PC-9 (cell line): Measurements from ENCODE around the gene COL4A1. TPM values are rescaled to one million over a fixed set of nuclear protein-coding genes. Genes with fewer than 3 reads are reported as not detected.

ENCODE experiments used
- BruUV-seq: library from RNA; stranded (reverse); fragments of 400-500 nt; replicated peaks from 2 replicates; lab custom pipeline; 2021; lab: Mats Ljungman, UMichigan
- CTCF ChIA-PET: fragments of 300-600 bp; sonication (Branson Sonifier 250); formaldehyde crosslinking; loops from one replicate; lab custom pipeline; 2022; ENCODE audit warnings: antibody characterized with exemption; lab: Charles Lee
- POLR2A ChIA-PET: fragments of 300-600 bp; sonication (Branson Sonifier 250); formaldehyde crosslinking; loops from one replicate; lab custom pipeline; 2022; ENCODE audit warnings: antibody characterized with exemption; ENCODE audit not compliant: unreplicated experiment; lab: Charles Lee
- DNase-seq, 2 experiments: peaks; one replicate each; pipeline versions ENCODE4 v3.0.0 to v3.0.0-alpha.2; 2015 to 2022; ENCODE audit warnings: mixed read lengths in 1 of 2
- H2AFZ ChIP-seq: fragments of 200-600 bp; sonication (generic); 2 replicates; pipeline ENCODE4 v1.8.1; 2017; ENCODE audit warnings: antibody characterized with exemption
- H3F3A ChIP-seq: fragments of 200-600 bp; sonication (generic); 2 replicates; pipeline ENCODE4 v1.8.1; 2017; ENCODE audit warnings: antibody characterized with exemption, mild to moderate bottlenecking, low read depth; ENCODE audit not compliant: insufficient read depth
- H3K27ac ChIP-seq: fragments of 200-600 bp; sonication (generic); 2 replicates; pipeline ENCODE4 v1.6.1; 2016; ENCODE audit warnings: mixed run types
- H3K27me3 ChIP-seq: fragments of 200-600 bp; sonication (generic); 2 replicates; pipeline ENCODE4 v1.6.1; 2016; ENCODE audit warnings: low read depth, mixed run types; ENCODE audit not compliant: insufficient read depth
- H3K36me3 ChIP-seq: fragments of 200-600 bp; sonication (generic); 2 replicates; pipeline ENCODE4 v1.6.1; 2016; ENCODE audit warnings: low read depth, mixed run types
- H3K4me1 ChIP-seq: fragments of 200-600 bp; sonication (generic); replicated peaks from 2 replicates; pipeline ENCODE4 v1.6.1; 2016; ENCODE audit warnings: mixed run types; ENCODE audit not compliant: insufficient read depth
- H3K4me2 ChIP-seq: fragments of 200-600 bp; sonication (generic); 2 replicates; pipeline ENCODE4 v1.6.1; 2017; ENCODE audit warnings: mixed run types
- H3K4me3 ChIP-seq: fragments of 200-600 bp; sonication (generic); 2 replicates; pipeline ENCODE4 v1.6.1; 2016; ENCODE audit warnings: mixed run types
- H3K79me2 ChIP-seq: fragments of 200-600 bp; sonication (generic); 2 replicates; pipeline ENCODE4 v1.6.1; 2017; ENCODE audit warnings: low read depth, mixed run types
- H3K9me2 ChIP-seq: fragments of 200-600 bp; sonication (generic); 2 replicates; pipeline ENCODE4 v1.8.1; 2017; ENCODE audit warnings: mild to moderate bottlenecking; ENCODE audit not compliant: insufficient read depth
- H3K9me3 ChIP-seq: fragments of 200-600 bp; sonication (generic); 2 replicates; pipeline ENCODE4 v1.8.1; 2016; ENCODE audit warnings: low read depth; ENCODE audit not compliant: insufficient read depth
- H4K20me1 ChIP-seq: fragments of 200-600 bp; sonication (generic); 2 replicates; pipeline ENCODE4 v1.8.1; 2017; ENCODE audit not compliant: insufficient read depth
- CTCF ChIP-seq: fragments of 200-600 bp; sonication (generic); conservative IDR thresholded peaks from 2 replicates; pipeline ENCODE4 v1.6.1; 2017; ENCODE audit warnings: mixed run types, antibody characterized with exemption, mild to moderate bottlenecking, moderate library complexity
- EZH2 ChIP-seq: fragments of 200-600 bp; sonication (generic); IDR thresholded peaks from 2 replicates; pipeline ENCODE4 v1.8.0; 2017; ENCODE audit warnings: antibody characterized with exemption, low read depth
- intact Hi-C: fragments of 100-400 bp; cut with micrococcal nuclease; formaldehyde crosslinking; loops from one replicate; pipeline ENCODE4 v1.10.0; 2022; ENCODE audit not compliant: unreplicated experiment
- total RNA-seq: library from RNA; stranded (reverse); gene quantifications from 2 replicates; pipeline ENCODE4 v1.2.3, GENCODE V29; 2021

COL4A1 gene
- total RNA-seq, 1 experiment from 2014 or later, result 24.5 TPM

- Histone ChIP-seq H3K4me1 (no peaks in the 10 kb centered on the region), H3K4me3 (no peak overlapping the region), H3K9me3 (no peaks in the 10 kb centered on the region), H3K9me2 (no peaks in the 10 kb centered on the region), H3K27me3 (no peaks in the 10 kb centered on the region), H3K36me3 (no peaks in the 10 kb centered on the region), H3K4me2 (no peak overlapping the region), H3K27ac (no peak overlapping the region), H4K20me1 (no peaks in the 10 kb centered on the region), H3K79me2 (no peaks in the 10 kb centered on the region), H2AFZ (no peak overlapping the region), H3F3A (no peaks in the 10 kb centered on the region)
- intact Hi-C loops, result no loop called here
- ChIA-PET POLR2A (no interaction called here), CTCF (no interaction called here)
- BruUV-seq, result no TSS peak
- DNase-seq, result no peak
- TF ChIP-seq EZH2 (no peak), CTCF (no peak)
Observed at GRCh38 chr13:110268576-110269185, 38.3 kb downstream of the COL4A1 start.

GRCh38 chr13:110268061-110268460, 38.9 kb downstream of the COL4A1 start:
- H4K20me1 ChIP-seq, result no peaks in the 10 kb centered on the region
- no peak overlapping the region for H2AFZ ChIP-seq
- H3F3A ChIP-seq, result no peaks in the 10 kb centered on the region
- H3K79me2 ChIP-seq, result no peaks in the 10 kb centered on the region
- no peak overlapping the region for H3K27ac ChIP-seq
- H3K4me1 ChIP-seq, result no peaks in the 10 kb centered on the region
- DNase-seq, result no peak
- no peaks in the 10 kb centered on the region for H3K27me3 ChIP-seq
- H3K9me2 ChIP-seq, result no peaks in the 10 kb centered on the region
- H3K4me2 ChIP-seq, result no peak overlapping the region
- intact Hi-C loops, result no loop called here
- ChIA-PET CTCF (interaction anchor here (0.7 kb wide), 1 partner anchor 20 kb away, joined by 3 read pairs; no protein-coding TSS in a partner anchor), POLR2A (interaction anchor here (0.6 kb wide), 1 partner anchor 51 kb away, joined by 3 read pairs; no protein-coding TSS in a partner anchor)
- no TSS peak for BruUV-seq
- no peaks in the 10 kb centered on the region for H3K36me3 ChIP-seq
- TF ChIP-seq EZH2 (no peak), CTCF (no peak)
- no peaks in the 10 kb centered on the region for H3K9me3 ChIP-seq
- H3K4me3 ChIP-seq, result no peak overlapping the region

DNA sequence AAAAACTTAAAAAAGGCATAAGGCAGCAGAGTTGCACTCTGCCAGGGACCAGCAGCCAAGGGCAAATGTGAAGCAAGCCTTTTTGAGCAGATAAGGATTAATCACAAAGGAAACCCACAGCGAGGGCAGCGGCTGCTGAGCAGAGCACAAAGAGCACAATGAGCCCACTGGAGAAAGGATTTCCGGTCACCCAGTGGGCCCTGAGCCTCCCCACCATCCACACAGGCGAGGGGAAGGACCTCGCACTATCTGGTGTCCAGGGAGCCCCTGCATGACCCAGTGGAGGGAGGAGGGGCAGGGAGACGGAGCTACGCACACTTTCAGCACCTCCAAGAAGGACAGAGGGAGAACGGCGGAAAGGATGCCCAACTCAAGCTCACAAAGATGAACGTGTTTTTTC, 40.0 kb downstream of the COL4A1 start:
- H3K27me3 ChIP-seq, result no peaks in the 10 kb centered on the region
- H3K27ac ChIP-seq, result no peak overlapping the region
- H3K4me3 ChIP-seq, result no peak overlapping the region
- no peak for DNase-seq
- no peaks in the 10 kb centered on the region for H4K20me1 ChIP-seq
- H3K9me3 ChIP-seq, result no peaks in the 10 kb centered on the region
- no peak for TF ChIP-seq CTCF
- no peak for TF ChIP-seq EZH2
- intact Hi-C loops, result no loop called here
- no peaks in the 10 kb centered on the region for H3K9me2 ChIP-seq
- H3K4me1 ChIP-seq, result no peaks in the 10 kb centered on the region
- no TSS peak for BruUV-seq
- H3K36me3 ChIP-seq, result no peaks in the 10 kb centered on the region
- H3K4me2 ChIP-seq, result no peak overlapping the region
- H3K79me2 ChIP-seq, result no peaks in the 10 kb centered on the region
- no peak overlapping the region for H2AFZ ChIP-seq
- POLR2A ChIA-PET, result no interaction called here
- CTCF ChIA-PET, result no interaction called here
- no peaks in the 10 kb centered on the region for H3F3A ChIP-seq
